Measurements from ENCODE around the gene SFI1.

SFI1 gene

DNA sequence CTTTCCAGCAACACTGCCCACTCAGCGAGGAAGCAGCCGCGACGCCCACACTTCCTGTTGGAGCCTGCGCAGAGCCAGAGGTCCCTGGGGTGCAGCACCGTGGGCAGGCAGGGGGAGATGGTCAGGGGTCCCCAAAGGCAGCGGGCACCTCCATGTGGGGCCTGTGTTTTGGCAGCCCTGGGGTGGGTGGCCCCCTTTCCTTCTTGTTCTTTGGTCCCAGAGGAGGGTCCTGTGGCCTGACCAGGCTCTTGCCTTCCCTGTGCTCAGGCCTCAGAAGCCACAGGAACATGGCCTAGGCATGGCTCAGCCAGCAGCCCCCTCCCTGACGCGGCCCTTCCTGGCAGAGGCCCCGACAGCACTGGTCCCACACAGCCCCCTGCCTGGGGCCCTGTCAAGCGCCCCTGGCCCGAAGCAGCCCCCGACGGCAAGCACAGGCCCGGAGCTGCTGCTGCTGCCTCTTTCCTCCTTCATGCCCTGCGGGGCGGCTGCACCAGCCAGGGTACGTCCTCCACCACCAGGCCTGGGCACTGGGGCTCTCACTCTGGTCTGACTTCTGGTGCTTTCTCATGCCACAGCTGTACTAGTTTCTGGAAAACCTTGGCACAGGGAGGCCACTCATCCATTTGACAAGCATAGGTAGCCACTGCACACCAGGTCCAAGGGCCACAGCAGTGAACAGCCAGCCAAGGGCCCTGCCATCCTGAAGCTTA, 118.6 kb downstream of the SFI1 start:
- no peak for TF ChIP-seq YY1 (IDR thresholded peaks at IDR 0.05; ENCODE audit: low read depth)
- no peak for TF ChIP-seq EP300 (IDR thresholded peaks at IDR 0.05; ENCODE audit: borderline replicate concordance)
- no peak for TF ChIP-seq FOXM1 (IDR thresholded peaks at IDR 0.05; ENCODE audit: borderline replicate concordance, low read depth)
- TF ChIP-seq CREB1 (IDR thresholded peaks at IDR 0.05; ENCODE audit: low read depth): no peak
- no peak for TF ChIP-seq TEAD4 (IDR thresholded peaks at IDR 0.05)
- TF ChIP-seq REST (IDR thresholded peaks at IDR 0.05; ENCODE audit: low read depth): no peak
- TF ChIP-seq TAF1 (IDR thresholded peaks at IDR 0.05; ENCODE audit: low read depth): no peak
- no peak for TF ChIP-seq RAD21 (IDR thresholded peaks at IDR 0.05; ENCODE audit: low read depth)
- no peak for TF ChIP-seq TCF12 (IDR thresholded peaks at IDR 0.05; ENCODE audit: low read depth)
- no peak for TF ChIP-seq CEBPB (IDR thresholded peaks at IDR 0.05)
- no peak for TF ChIP-seq ZBTB7A (IDR thresholded peaks at IDR 0.05; ENCODE audit: low read depth)
- TF ChIP-seq USF1 (IDR thresholded peaks at IDR 0.05): no peak

DNA sequence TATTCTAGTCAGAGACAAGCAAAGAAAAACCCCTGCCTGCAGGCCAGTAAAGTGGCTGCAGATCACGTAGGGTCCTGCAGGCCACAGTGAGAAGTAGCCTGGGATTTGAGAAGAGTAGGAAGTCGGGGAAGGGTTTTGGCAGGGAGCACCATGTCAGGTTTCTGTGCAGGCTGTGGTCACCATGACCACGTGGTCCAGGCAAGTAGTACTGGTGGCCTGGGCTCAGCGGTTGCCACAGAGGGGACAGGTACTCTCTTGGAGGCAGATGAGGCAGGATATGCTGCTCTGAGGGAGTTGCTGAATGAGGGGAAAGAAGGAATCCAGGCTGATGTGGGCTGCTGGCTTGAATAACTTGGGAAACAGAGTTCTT, 119.1 kb downstream of the SFI1 start:
- TF ChIP-seq USF1 (IDR thresholded peaks at IDR 0.05) (no peak), TAF1 (IDR thresholded peaks at IDR 0.05; ENCODE audit: low read depth) (no peak), EGR1 (IDR thresholded peaks at IDR 0.05) (no peak), TEAD4 (IDR thresholded peaks at IDR 0.05) (no peak), ZBTB7A (IDR thresholded peaks at IDR 0.05; ENCODE audit: low read depth) (no peak), RAD21 (IDR thresholded peaks at IDR 0.05; ENCODE audit: low read depth) (no peak), CEBPB (IDR thresholded peaks at IDR 0.05) (no peak), REST (IDR thresholded peaks at IDR 0.05; ENCODE audit: low read depth) (no peak), NFIC (IDR thresholded peaks at IDR 0.05) (no peak), TCF12 (IDR thresholded peaks at IDR 0.05; ENCODE audit: low read depth) (no peak), YY1 (IDR thresholded peaks at IDR 0.05; ENCODE audit: low read depth) (no peak), FOXM1 (IDR thresholded peaks at IDR 0.05; ENCODE audit: borderline replicate concordance, low read depth) (no peak), CREB1 (IDR thresholded peaks at IDR 0.05; ENCODE audit: low read depth) (no peak), EP300 (IDR thresholded peaks at IDR 0.05; ENCODE audit: borderline replicate concordance) (no peak)
- TF ChIP-seq, protein P1, sequence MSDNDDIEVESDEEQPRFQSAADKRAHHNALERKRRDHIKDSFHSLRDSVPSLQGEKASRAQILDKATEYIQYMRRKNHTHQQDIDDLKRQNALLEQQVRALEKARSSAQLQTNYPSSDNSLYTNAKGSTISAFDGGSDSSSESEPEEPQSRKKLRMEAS (IDR thresholded peaks at IDR 0.05): no peak

- TF ChIP-seq TCF12 (IDR thresholded peaks at IDR 0.05; ENCODE audit: low read depth): no peak
- TF ChIP-seq USF1 (IDR thresholded peaks at IDR 0.05): no peak
- no peak for TF ChIP-seq CEBPB (IDR thresholded peaks at IDR 0.05)
- no peak for TF ChIP-seq NFIC (IDR thresholded peaks at IDR 0.05)
- no peak for TF ChIP-seq YY1 (IDR thresholded peaks at IDR 0.05; ENCODE audit: low read depth)
- TF ChIP-seq, protein P1 (IDR thresholded peaks at IDR 0.05): no peak
- TF ChIP-seq EP300 (IDR thresholded peaks at IDR 0.05; ENCODE audit: borderline replicate concordance): no peak
- TF ChIP-seq EGR1 (IDR thresholded peaks at IDR 0.05): no peak
- no peak for TF ChIP-seq REST (IDR thresholded peaks at IDR 0.05; ENCODE audit: low read depth)
- no peak for TF ChIP-seq FOXM1 (IDR thresholded peaks at IDR 0.05; ENCODE audit: borderline replicate concordance, low read depth)
- no peak for TF ChIP-seq TEAD4 (IDR thresholded peaks at IDR 0.05)
- no peak for TF ChIP-seq RAD21 (IDR thresholded peaks at IDR 0.05; ENCODE audit: low read depth)
- no peak for TF ChIP-seq ZBTB7A (IDR thresholded peaks at IDR 0.05; ENCODE audit: low read depth)
- no peak for TF ChIP-seq TAF1 (IDR thresholded peaks at IDR 0.05; ENCODE audit: low read depth)
- no peak for TF ChIP-seq CREB1 (IDR thresholded peaks at IDR 0.05; ENCODE audit: low read depth)
These were observed 119.6 kb downstream of the SFI1 start for GRCh38 chr22:31615940-31616314.
